ENCODE data around the gene SHLD3. TPM values are rescaled to one million over a fixed set of nuclear protein-coding genes. Genes with fewer than 3 reads are reported as not detected.
A peak's percentile ranks its signal among the peaks of the same experiment; 100 is the strongest.

Gene SHLD3
- total RNA-seq, 1 donor from 2014 or later: 2.7 TPM

GRCh38 chr5:65663804-65664521, 39.1 kb downstream of the SHLD3 start:
- peak; percentile 18 for DNase-seq (ENCODE audit: low read depth)
- H3K36me3 ChIP-seq (ENCODE audit: insufficient read depth, low read length): peaks cover 7% of the 10 kb centered on the region
- Mint-ChIP-seq H3K27ac (ENCODE audit: unreplicated experiment) (peak overlapping the region; percentile 38), H3K4me3 (ENCODE audit: unreplicated experiment) (no peak overlapping the region), H3K4me1 (ENCODE audit: low read depth, unreplicated experiment) (peaks cover 8% of the 10 kb centered on the region), H3K36me3 (ENCODE audit: low read depth, unreplicated experiment) (peaks cover 2% of the 10 kb centered on the region), H3K9me3 (ENCODE audit: unreplicated experiment) (no peaks in the 10 kb centered on the region), H3K27me3 (ENCODE audit: low read depth, unreplicated experiment) (no peaks in the 10 kb centered on the region)
- no peak overlapping the region for H3K4me3 ChIP-seq (ENCODE audit: insufficient read depth, low read depth, low read length)
- no peak overlapping the region for H3K27ac ChIP-seq (ENCODE audit: low read depth, low read length)
- no peaks in the 10 kb centered on the region for H3K9me3 ChIP-seq (ENCODE audit: insufficient read depth, low read depth, low read length)
- no peaks in the 10 kb centered on the region for H4K20me1 ChIP-seq (ENCODE audit: insufficient read depth, low read length)
- no peak overlapping the region for H3K9ac ChIP-seq (ENCODE audit: low read length)
- peak; percentile 26 for FAIRE-seq
- TF ChIP-seq EZH2 (IDR thresholded peaks at IDR 0.05; ENCODE audit: insufficient read depth, low read length): no peak
- TF ChIP-seq CTCF (IDR thresholded peaks at IDR 0.05; ENCODE audit: insufficient read depth, low read depth, low read length): peak; percentile 57
- no peaks in the 10 kb centered on the region for H3K4me1 ChIP-seq (ENCODE audit: insufficient read depth, low read length)
- no peaks in the 10 kb centered on the region for H3K27me3 ChIP-seq (ENCODE audit: insufficient read depth, low read length)
- no peaks in the 10 kb centered on the region for H3K79me2 ChIP-seq (ENCODE audit: insufficient read depth, low read length)
- H3K4me2 ChIP-seq (ENCODE audit: low read length): no peak overlapping the region
- no peak overlapping the region for H2AFZ ChIP-seq (ENCODE audit: low read depth, low read length)

GRCh38 chr5:65668696-65669095, 43.9 kb downstream of the SHLD3 start:
- Histone ChIP-seq H4K20me1 (ENCODE audit: insufficient read depth, low read length) (no peaks in the 10 kb centered on the region), H3K9me3 (ENCODE audit: insufficient read depth, low read depth, low read length) (no peaks in the 10 kb centered on the region), H3K79me2 (ENCODE audit: insufficient read depth, low read length) (no peaks in the 10 kb centered on the region), H3K27me3 (ENCODE audit: insufficient read depth, low read length) (no peaks in the 10 kb centered on the region), H3K4me3 (ENCODE audit: insufficient read depth, low read depth, low read length) (no peak overlapping the region), H3K36me3 (ENCODE audit: insufficient read depth, low read length) (peaks cover 3% of the 10 kb centered on the region), H3K27ac (ENCODE audit: low read depth, low read length) (no peak overlapping the region), H3K4me2 (ENCODE audit: low read length) (no peak overlapping the region), H2AFZ (ENCODE audit: low read depth, low read length) (no peak overlapping the region), H3K4me1 (ENCODE audit: insufficient read depth, low read length) (no peaks in the 10 kb centered on the region), H3K9ac (ENCODE audit: low read length) (no peak overlapping the region)
- no peak for DNase-seq (ENCODE audit: low read depth)
- no peak for TF ChIP-seq CTCF (IDR thresholded peaks at IDR 0.05; ENCODE audit: insufficient read depth, low read depth, low read length)
- no peak for TF ChIP-seq EZH2 (IDR thresholded peaks at IDR 0.05; ENCODE audit: insufficient read depth, low read length)
- FAIRE-seq: no peak
- no peaks in the 10 kb centered on the region for H3K9me3 Mint-ChIP-seq (ENCODE audit: unreplicated experiment)
- peaks cover 9% of the 10 kb centered on the region for H3K36me3 Mint-ChIP-seq (ENCODE audit: low read depth, unreplicated experiment)
- peaks cover 7% of the 10 kb centered on the region for H3K4me1 Mint-ChIP-seq (ENCODE audit: low read depth, unreplicated experiment)
- H3K27me3 Mint-ChIP-seq (ENCODE audit: low read depth, unreplicated experiment): no peaks in the 10 kb centered on the region
- no peak overlapping the region for H3K27ac Mint-ChIP-seq (ENCODE audit: unreplicated experiment)
- H3K4me3 Mint-ChIP-seq (ENCODE audit: unreplicated experiment): no peak overlapping the region

GRCh38 chr5:65672796-65673195, 48.0 kb downstream of the SHLD3 start:
- H3K9ac ChIP-seq (ENCODE audit: low read length): no peak overlapping the region
- FAIRE-seq (no peak), DNase-seq (ENCODE audit: low read depth) (peak; percentile 14)
- no peaks in the 10 kb centered on the region for H3K27me3 ChIP-seq (ENCODE audit: insufficient read depth, low read length)
- peaks cover 3% of the 10 kb centered on the region for H3K36me3 ChIP-seq (ENCODE audit: insufficient read depth, low read length)
- no peak overlapping the region for H3K27ac ChIP-seq (ENCODE audit: low read depth, low read length)
- peaks cover 17% of the 10 kb centered on the region for H3K36me3 Mint-ChIP-seq (ENCODE audit: low read depth, unreplicated experiment)
- H4K20me1 ChIP-seq (ENCODE audit: insufficient read depth, low read length): no peaks in the 10 kb centered on the region
- H2AFZ ChIP-seq (ENCODE audit: low read depth, low read length): no peak overlapping the region
- H3K4me3 ChIP-seq (ENCODE audit: insufficient read depth, low read depth, low read length): no peak overlapping the region
- H3K9me3 Mint-ChIP-seq (ENCODE audit: unreplicated experiment): no peaks in the 10 kb centered on the region
- H3K79me2 ChIP-seq (ENCODE audit: insufficient read depth, low read length): no peaks in the 10 kb centered on the region
- no peak overlapping the region for H3K27ac Mint-ChIP-seq (ENCODE audit: unreplicated experiment)
- H3K4me2 ChIP-seq (ENCODE audit: low read length): no peak overlapping the region
- H3K27me3 Mint-ChIP-seq (ENCODE audit: low read depth, unreplicated experiment): no peaks in the 10 kb centered on the region
- H3K4me3 Mint-ChIP-seq (ENCODE audit: unreplicated experiment): no peak overlapping the region
- H3K4me1 ChIP-seq (ENCODE audit: insufficient read depth, low read length): no peaks in the 10 kb centered on the region
- no peaks in the 10 kb centered on the region for H3K9me3 ChIP-seq (ENCODE audit: insufficient read depth, low read depth, low read length)
- TF ChIP-seq CTCF (IDR thresholded peaks at IDR 0.05; ENCODE audit: insufficient read depth, low read depth, low read length) (no peak), EZH2 (IDR thresholded peaks at IDR 0.05; ENCODE audit: insufficient read depth, low read length) (no peak)
- peaks cover 5% of the 10 kb centered on the region for H3K4me1 Mint-ChIP-seq (ENCODE audit: low read depth, unreplicated experiment)

All from astrocyte (in vitro differentiated cells and primary cell).